Gastroesophageal sphincter (tissue), 4 donors: ENCODE measurements around the gene E2F3. TPM values are rescaled to one million over a fixed set of nuclear protein-coding genes. Genes with fewer than 3 reads are reported as not detected.
"Not testable (repeated sequence)": the region's sequence is repeated elsewhere in the genome, so short reads cannot be mapped to it uniquely, and the experiment has no call there.

ENCODE experiments used
- ATAC-seq: fragments of 150-250 bp; one replicate; pipeline ENCODE4 v1.9.1; 2016; ENCODE audit warnings: mild to moderate bottlenecking, moderate library complexity
- H3K27ac ChIP-seq, 4 donors: fragments of 200-600 bp; sonication (generic) in 3 of 4; 1 replicate in 3 of 4; 2 replicates in 1 of 4; pipeline ENCODE4 v1.5.1; 2016 to 2019
- H3K27me3 ChIP-seq: fragments of 200-600 bp; sonication (generic); one replicate; pipeline ENCODE4 v1.5.1; 2019
- H3K36me3 ChIP-seq, 2 donors: fragments of 200-600 bp; sonication (generic); one replicate each; pipeline ENCODE4 v1.5.1; 2019; ENCODE audit warnings: control low read depth in 1 of 2
- H3K4me1 ChIP-seq, 3 donors: fragments of 200-600 bp; sonication (generic); 1 replicate in 2 of 3; 2 replicates in 1 of 3; pipeline ENCODE4 v1.5.1; 2016 to 2019; ENCODE audit warnings: control low read depth in 2 of 3
- H3K4me3 ChIP-seq, 2 donors: fragments of 200-600 bp; sonication (generic); one replicate each; pipeline ENCODE4 v1.5.1; 2019; ENCODE audit warnings: mild to moderate bottlenecking in 1 of 2, moderate library complexity in 1 of 2
- H3K9me3 ChIP-seq, 3 donors: fragments of 200-600 bp; sonication (generic); one replicate each; pipeline ENCODE4 v1.5.1; 2017 to 2019; ENCODE audit warnings: control low read depth in 2 of 3
- EP300 ChIP-seq: sonication (generic); formaldehyde crosslinking; IDR thresholded peaks from one replicate; pipeline ENCODE4 v1.6.1; 2017; ENCODE audit warnings: antibody characterized with exemption, mild to moderate bottlenecking
- POLR2A ChIP-seq, 2 donors: fragments of 450-650 bp; IDR thresholded peaks; one replicate each; pipeline ENCODE4 v1.6.1; 2017; ENCODE audit warnings: antibody characterized with exemption in 2 of 2, mild to moderate bottlenecking in 2 of 2, moderate library complexity in 1 of 2
- POLR2AphosphoS5 ChIP-seq: sonication (generic); formaldehyde crosslinking; IDR thresholded peaks from one replicate; pipeline ENCODE4 v1.6.1; 2017; ENCODE audit warnings: antibody characterized with exemption
- WGBS, 2 donors: methylation state at CpG; one replicate each; pipeline ENCODE4 v1.1.5; 2018; ENCODE audit warnings: low coverage in 1 of 2; 5-methylcytosine and 5-hydroxymethylcytosine counted together
- total RNA-seq, 4 donors: library from RNA; depleted of rRNA; stranded (reverse); fragments of >200 nt; gene quantifications; one replicate each; pipeline ENCODE4 v1.1.0, GENCODE V29; 2016
- TF ChIP-seq, protein P1 (sequence below), 4 experiments: fragments of 200-600 bp in 2 of 4; fragments of 450-650 bp in 2 of 4; sonication (generic) in 1 of 4; IDR thresholded peaks; one replicate each; pipeline ENCODE4 v1.5.1; 2017 to 2019; ENCODE audit warnings: antibody characterized with exemption in 4 of 4, mild to moderate bottlenecking in 2 of 4, moderate library complexity in 2 of 4

E2F3 gene
- total RNA-seq, 4 donors from 2014 or later = 3.4 to 6.5 (median 5.2) TPM

GRCh38 chr6:20463396-20463795 is 61.7 kb downstream of the E2F3 start:
- Histone ChIP-seq H3K4me1 (no peaks in the 10 kb centered on the region), H3K9me3 (no peaks in the 10 kb centered on the region), H3K4me3 (no peak overlapping the region), H3K27me3 (no peaks in the 10 kb centered on the region), H3K27ac (no peak overlapping the region), H3K36me3 (peaks cover 0 to 7% of the 10 kb centered on the region in 2 donors)
- no peak for ATAC-seq
- 98% methylated on average over 5 of the region's 5 CpGs; no CpG with 5 or more reads in 1 of the 2 donors for WGBS, 2 donors
- TF ChIP-seq, protein P1, sequence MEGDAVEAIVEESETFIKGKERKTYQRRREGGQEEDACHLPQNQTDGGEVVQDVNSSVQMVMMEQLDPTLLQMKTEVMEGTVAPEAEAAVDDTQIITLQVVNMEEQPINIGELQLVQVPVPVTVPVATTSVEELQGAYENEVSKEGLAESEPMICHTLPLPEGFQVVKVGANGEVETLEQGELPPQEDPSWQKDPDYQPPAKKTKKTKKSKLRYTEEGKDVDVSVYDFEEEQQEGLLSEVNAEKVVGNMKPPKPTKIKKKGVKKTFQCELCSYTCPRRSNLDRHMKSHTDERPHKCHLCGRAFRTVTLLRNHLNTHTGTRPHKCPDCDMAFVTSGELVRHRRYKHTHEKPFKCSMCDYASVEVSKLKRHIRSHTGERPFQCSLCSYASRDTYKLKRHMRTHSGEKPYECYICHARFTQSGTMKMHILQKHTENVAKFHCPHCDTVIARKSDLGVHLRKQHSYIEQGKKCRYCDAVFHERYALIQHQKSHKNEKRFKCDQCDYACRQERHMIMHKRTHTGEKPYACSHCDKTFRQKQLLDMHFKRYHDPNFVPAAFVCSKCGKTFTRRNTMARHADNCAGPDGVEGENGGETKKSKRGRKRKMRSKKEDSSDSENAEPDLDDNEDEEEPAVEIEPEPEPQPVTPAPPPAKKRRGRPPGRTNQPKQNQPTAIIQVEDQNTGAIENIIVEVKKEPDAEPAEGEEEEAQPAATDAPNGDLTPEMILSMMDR (IDR thresholded peaks at IDR 0.05) = no peak
- TF ChIP-seq POLR2A (IDR thresholded peaks at IDR 0.05) = no peak
- TF ChIP-seq EP300 = no peak
- no peak for TF ChIP-seq POLR2AphosphoS5

DNA sequence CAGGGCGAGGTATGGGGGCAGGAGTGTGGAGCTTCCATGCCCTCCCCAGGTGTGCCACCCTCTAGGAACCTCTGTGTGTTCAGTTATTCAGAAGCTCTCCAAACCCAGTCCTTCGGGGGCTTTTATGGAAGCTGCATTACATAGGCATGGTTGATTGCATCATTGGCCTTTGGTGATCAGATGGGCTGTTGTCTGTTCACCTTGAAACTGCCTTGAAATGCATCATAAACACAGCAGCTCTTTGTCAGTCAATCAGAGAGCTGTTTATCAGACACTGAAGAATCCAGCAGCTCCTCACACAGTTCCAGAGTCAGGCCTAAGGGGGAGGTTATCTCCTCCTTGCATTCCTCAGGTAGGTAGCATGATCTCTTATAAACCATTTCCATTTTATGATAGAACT is 62.4 kb downstream of the E2F3 start:
- no peak overlapping the region for H3K4me3 ChIP-seq
- no peak overlapping the region for H3K27ac ChIP-seq
- H3K4me1 ChIP-seq = no peaks in the 10 kb centered on the region
- no peak for TF ChIP-seq POLR2AphosphoS5
- TF ChIP-seq, protein P1 (IDR thresholded peaks at IDR 0.05) = no peak
- TF ChIP-seq POLR2A (IDR thresholded peaks at IDR 0.05) = no peak
- H3K36me3 ChIP-seq = peaks cover 0 to 7% of the 10 kb centered on the region in 2 donors
- no peak for ATAC-seq
- WGBS, 2 donors = 93 to 100% methylated on average over 1 to 2 of the region's 2 CpGs
- H3K27me3 ChIP-seq = no peaks in the 10 kb centered on the region
- H3K9me3 ChIP-seq = no peaks in the 10 kb centered on the region

DNA sequence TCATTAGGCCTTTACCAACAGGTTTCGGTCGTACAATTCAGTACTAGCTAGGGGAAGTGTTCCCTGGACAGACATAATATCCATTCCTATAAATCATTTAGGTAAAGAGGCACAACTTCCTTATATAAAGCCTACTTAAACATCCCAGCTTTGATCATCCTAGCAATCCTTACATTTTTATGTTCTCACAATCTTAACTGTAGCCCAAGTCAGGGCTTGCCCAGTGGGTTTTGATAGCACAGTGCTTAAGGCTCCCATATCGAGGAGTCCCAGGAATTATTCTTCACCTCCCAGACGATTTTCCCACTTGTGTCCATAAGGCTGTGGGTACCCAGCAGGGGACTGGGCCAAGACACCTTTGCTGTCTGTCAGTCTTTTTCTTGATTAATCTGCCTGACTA is 63.2 kb downstream of the E2F3 start:
- WGBS, 2 donors = 93 to 97% methylated on average over 3 to 4 of the region's 4 CpGs
- H3K4me3 ChIP-seq = no peak overlapping the region
- no peaks in the 10 kb centered on the region for H3K4me1 ChIP-seq
- H3K27ac ChIP-seq = no peak overlapping the region
- ATAC-seq = no peak
- H3K27me3 ChIP-seq = no peaks in the 10 kb centered on the region
- H3K36me3 ChIP-seq = peaks cover 0 to 7% of the 10 kb centered on the region in 2 donors
- TF ChIP-seq EP300 = no peak
- H3K9me3 ChIP-seq = no peaks in the 10 kb centered on the region

DNA sequence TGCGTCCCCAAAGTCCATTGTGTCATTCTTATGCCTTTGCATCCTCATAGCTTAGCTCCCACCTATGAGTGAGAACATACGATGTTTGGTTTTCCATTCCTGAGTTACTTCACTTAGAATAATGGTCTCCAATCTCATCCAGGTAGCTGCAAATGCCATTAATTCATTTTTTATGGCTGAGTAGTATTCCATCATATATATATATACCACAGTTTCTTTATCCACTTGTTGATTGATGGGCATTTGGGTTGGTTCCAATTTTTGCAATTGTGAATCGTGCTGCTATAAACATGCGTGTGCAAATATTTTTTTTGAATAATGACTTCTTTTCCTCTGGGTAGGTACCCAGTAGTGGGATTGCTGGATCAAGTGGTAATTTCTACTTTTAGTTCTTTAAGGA is 63.9 kb downstream of the E2F3 start:
- H3K27ac ChIP-seq, H3K27me3 ChIP-seq, ATAC-seq, H3K4me3 ChIP-seq, H3K4me1 ChIP-seq, H3K9me3 ChIP-seq, H3K36me3 ChIP-seq: not testable (repeated sequence)
- WGBS, 2 donors = 85 to 91% methylated on average over 4 of the region's 4 CpGs

- H3K9me3 ChIP-seq = no peaks in the 10 kb centered on the region
- H3K27me3 ChIP-seq = no peaks in the 10 kb centered on the region
- TF ChIP-seq EP300 = no peak
- TF ChIP-seq, protein P1 (IDR thresholded peaks at IDR 0.05) = no peak
- no peak for TF ChIP-seq POLR2A (IDR thresholded peaks at IDR 0.05)
- TF ChIP-seq POLR2AphosphoS5 = no peak
- 97% methylated on average over 4 of the region's 4 CpGs for WGBS, 2 donors
- H3K27ac ChIP-seq = no peak overlapping the region
- no peak for ATAC-seq
- peaks cover 0 to 7% of the 10 kb centered on the region in 2 donors for H3K36me3 ChIP-seq
- no peak overlapping the region for H3K4me3 ChIP-seq
- no peaks in the 10 kb centered on the region for H3K4me1 ChIP-seq
Measured at GRCh38 chr6:20467437-20467836, 65.8 kb downstream of the E2F3 start.

DNA sequence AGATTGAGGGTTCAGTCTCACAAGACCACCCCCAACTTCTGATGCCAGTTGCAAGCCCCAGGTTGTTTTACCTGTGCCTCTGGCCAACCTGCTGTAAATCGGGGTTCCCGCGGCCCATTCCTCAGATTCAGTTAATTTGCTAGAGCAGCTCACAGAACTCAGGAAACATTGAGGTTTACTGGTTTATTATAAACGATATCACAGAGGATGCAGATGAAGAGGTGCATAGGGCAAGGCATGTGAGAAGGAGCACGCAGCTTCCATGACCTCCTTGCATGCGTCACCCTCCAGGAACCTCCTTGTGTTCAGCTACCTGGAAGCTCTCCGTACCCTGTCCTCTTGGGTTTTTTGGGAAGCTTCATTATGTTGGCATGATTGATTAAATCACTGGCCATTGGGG is 66.5 kb downstream of the E2F3 start:
- Histone ChIP-seq H3K4me3 (no peak overlapping the region), H3K27me3 (no peaks in the 10 kb centered on the region), H3K4me1 (no peaks in the 10 kb centered on the region), H3K36me3 (peaks cover 0 to 7% of the 10 kb centered on the region in 2 donors), H3K27ac (no peak overlapping the region), H3K9me3 (no peaks in the 10 kb centered on the region)
- no peak for TF ChIP-seq POLR2A (IDR thresholded peaks at IDR 0.05)
- no peak for TF ChIP-seq EP300
- TF ChIP-seq POLR2AphosphoS5 = no peak
- TF ChIP-seq, protein P1 (IDR thresholded peaks at IDR 0.05) = no peak
- ATAC-seq = no peak
- WGBS, 2 donors = 100% methylated on average over 1 to 2 of the region's 7 CpGs
